GM10248 (cell line): ENCODE measurements around the gene DTNB.

ENCODE experiments used
- CTCF ChIA-PET: fragments of 300-600 bp; sonication (Branson Sonifier 250); formaldehyde crosslinking; extraction: SDS; loops from one replicate; lab custom pipeline; 2021; ENCODE audit warnings: antibody characterized with exemption; lab: Yijun Ruan, JAX
- POLR2A ChIA-PET: fragments of 350-650 bp; sonication (Branson Sonifier 250); formaldehyde crosslinking; extraction: SDS; loops from one replicate; lab custom pipeline; 2020; ENCODE audit warnings: antibody characterized with exemption; lab: Yijun Ruan, JAX
- DNase-seq: peaks from one replicate; pipeline ENCODE4 v3.0.0; 2012; ENCODE audit errors: extremely low spot score
- CTCF ChIP-seq: IDR thresholded peaks from 2 replicates; pipeline ENCODE4 v1.5.1; 2012; ENCODE audit warnings: mild to moderate bottlenecking, low read depth; ENCODE audit errors: extremely low read depth, missing control alignments, control extremely low read depth

Gene DTNB

GRCh38 chr2:25505622-25506021 is 167.8 kb downstream of the DTNB start:
- no peak for TF ChIP-seq CTCF
- ChIA-PET POLR2A (no interaction called here), CTCF (interaction anchor here (0.7 to 1.0 kb wide), 3 partner anchors 13 to 17 kb away, joined by 3 read pairs; no protein-coding TSS in a partner anchor)
- no peak for DNase-seq

DNA sequence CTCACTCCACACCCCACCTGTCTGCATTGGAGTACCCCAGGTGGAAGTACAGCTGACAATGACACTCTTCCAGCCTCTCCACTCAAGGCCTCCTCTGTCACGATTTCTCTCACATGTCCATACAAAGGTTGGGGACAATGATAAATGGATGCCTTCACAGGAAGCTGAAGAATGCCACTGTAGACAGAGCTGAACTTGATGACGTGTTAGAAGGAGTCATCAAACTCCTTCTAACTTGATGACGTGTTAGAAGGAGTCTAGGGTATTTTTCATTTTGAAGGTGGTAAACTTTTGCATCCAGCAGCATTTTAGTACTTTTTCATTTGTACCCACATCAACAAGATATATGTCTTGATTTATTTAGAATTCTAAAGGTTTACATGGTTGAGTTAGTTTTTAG is 168.2 kb downstream of the DTNB start:
- POLR2A ChIA-PET, result no interaction called here
- no peak for TF ChIP-seq CTCF
- CTCF ChIA-PET, result interaction anchor here (0.7 kb wide), 2 partner anchors 13 to 16 kb away, joined by 3 read pairs; no protein-coding TSS in a partner anchor
- no peak for DNase-seq

GRCh38 chr2:25504266-25504665 is 169.1 kb downstream of the DTNB start:
- CTCF ChIA-PET, result interaction anchor here (1.3 kb wide), 1 partner anchor 51 kb away, joined by 5 read pairs; no protein-coding TSS in a partner anchor
- TF ChIP-seq CTCF, result no peak

DNA sequence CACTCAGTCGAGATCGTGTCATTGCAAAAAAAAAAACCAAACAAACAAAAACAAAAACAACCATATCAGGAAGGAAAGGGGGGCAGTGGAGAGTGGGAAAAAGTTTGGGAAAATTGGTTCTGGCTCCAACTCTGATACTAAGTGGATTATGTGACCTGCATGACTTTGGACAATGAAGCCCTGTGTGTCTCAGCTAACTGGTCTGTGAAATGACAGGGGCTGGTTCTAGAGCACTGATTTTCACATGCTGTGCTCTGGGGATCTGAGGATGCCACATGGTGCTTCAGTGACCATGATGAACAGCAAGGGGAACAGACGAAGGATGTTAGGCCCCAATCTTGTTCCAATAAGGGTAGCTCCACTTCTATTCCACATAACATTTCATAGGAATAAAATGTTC is 174.2 kb downstream of the DTNB start:
- DNase-seq, result no peak
- ChIA-PET POLR2A (no interaction called here), CTCF (interaction anchor here (1.3 kb wide), 1 partner anchor 109 kb away, joined by 3 read pairs; no protein-coding TSS in a partner anchor)
- TF ChIP-seq CTCF, result no peak

More at GRCh38 chr2:25504266-25504665, 169.1 kb downstream of the DTNB start:
- POLR2A ChIA-PET, result no interaction called here
- DNase-seq, result no peak

DNA sequence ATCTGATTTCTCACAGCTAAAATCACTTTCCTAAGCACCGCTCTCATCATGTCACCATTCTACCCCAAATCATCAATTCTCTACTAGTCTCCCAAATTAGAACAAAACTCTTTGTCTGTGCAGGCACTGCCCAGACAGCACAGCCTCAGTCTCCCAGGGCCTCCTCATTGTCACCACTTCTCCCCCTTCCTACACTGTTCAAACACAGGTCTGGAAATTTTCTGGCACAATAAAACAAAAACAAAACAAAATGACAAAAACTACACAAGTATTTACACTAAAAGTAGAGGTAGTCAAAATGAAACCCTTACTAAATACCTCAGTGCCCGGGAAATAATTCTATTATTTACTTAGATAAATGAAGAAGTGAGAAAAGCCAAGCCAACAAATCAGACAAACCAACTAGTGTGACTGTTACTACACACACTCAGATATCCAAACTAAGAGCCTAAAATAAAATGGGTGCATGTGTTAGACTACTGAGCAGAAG is 175.4 kb downstream of the DTNB start:
- DNase-seq, result peak; percentile 59
- no peak for TF ChIP-seq CTCF
- ChIA-PET CTCF (interaction anchor here (1.1 kb wide), 1 partner anchor 10 kb away, joined by 3 read pairs; no protein-coding TSS in a partner anchor), POLR2A (no interaction called here)

DNA sequence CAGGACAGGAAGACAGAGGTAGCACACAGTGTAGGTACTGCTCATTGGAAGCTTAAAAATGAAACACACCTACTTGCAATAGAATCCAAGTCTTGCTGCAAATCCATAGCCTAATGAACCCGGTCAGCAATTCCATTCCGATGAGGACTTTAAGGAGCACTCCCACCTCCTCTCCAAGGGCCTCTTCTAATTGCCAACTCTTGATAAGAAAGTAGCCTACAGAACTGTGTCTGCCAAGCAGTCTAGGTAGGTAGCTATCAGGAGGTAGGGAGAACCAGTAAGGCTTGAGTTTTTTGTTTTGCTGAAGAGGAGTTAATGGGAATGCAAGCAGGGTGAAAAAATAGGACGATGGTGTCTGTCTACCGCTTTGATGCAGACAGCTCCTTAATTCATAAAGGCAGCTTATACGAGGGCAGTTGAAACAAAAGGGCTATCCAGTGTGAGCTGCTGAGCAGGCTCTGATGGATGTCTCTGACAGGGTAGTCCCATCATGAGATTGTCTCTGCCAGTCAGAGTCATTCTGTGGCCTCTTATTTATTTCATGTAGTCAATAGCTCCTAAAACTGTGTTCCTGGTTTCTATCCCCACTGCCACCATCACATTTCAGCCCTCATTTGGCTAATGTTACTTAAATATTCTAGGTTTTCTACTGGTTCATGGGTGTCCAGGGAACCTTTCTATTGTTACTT is 176.0 kb downstream of the DTNB start:
- no peak for DNase-seq
- TF ChIP-seq CTCF, result no peak
- ChIA-PET POLR2A (no interaction called here), CTCF (interaction anchor here (1.0 to 1.1 kb wide), 2 partner anchors 10 to 135 kb away, joined by 3 read pairs; no protein-coding TSS in a partner anchor)
